HEK293 (cell line): ENCODE results near the gene PPA1.
"Not testable (repeated sequence)": the region's sequence is repeated elsewhere in the genome, so short reads cannot be mapped to it uniquely, and the experiment has no call there.

Source experiments
- CTCF ChIA-PET: fragments of 350-600 bp; formaldehyde crosslinking; extraction: SDS; loops from one replicate; lab custom pipeline; 2021; ENCODE audit warnings: antibody characterized with exemption; lab: Yijun Ruan, JAX
- POLR2A ChIA-PET: fragments of 300-600 bp; formaldehyde crosslinking; extraction: SDS; loops from one replicate; lab custom pipeline; 2020; ENCODE audit warnings: antibody characterized with exemption, inconsistent platforms; lab: Yijun Ruan, JAX
- H3K27ac ChIP-seq: fragments of 200-500 bp; sonication (Bioruptor generic); 2 replicates; pipeline ENCODE4 v1.5.1; 2014; ENCODE audit warnings: low read depth, low read length, control low read depth, inconsistent platforms; ENCODE audit errors: extremely low read depth
- H3K36me3 ChIP-seq, 2 experiments: fragments of 200-500 bp in 1 of 2; sonication (Bioruptor generic) in 1 of 2; 1 replicate in 1 of 2; 2 replicates in 1 of 2; pipeline ENCODE4 v1.5.1; 2014 to 2017; ENCODE audit warnings: inconsistent platforms in 2 of 2, low read length in 2 of 2; ENCODE audit not compliant: control insufficient read depth in 2 of 2, insufficient read depth in 1 of 2
- H3K4me1 ChIP-seq: fragments of 200-500 bp; sonication (Bioruptor generic); 2 replicates; pipeline ENCODE4 v1.5.1; 2014; ENCODE audit warnings: mild to moderate bottlenecking, low read length, inconsistent platforms; ENCODE audit not compliant: control insufficient read depth, insufficient read depth
- H3K4me3 ChIP-seq: 2 replicates; pipeline ENCODE4 v1.5.1; 2011; ENCODE audit warnings: low read depth, mild to moderate bottlenecking, control low read depth, low read length, moderate library complexity
- H3K9me3 ChIP-seq: fragments of 200-500 bp; sonication (Bioruptor generic); 2 replicates; pipeline ENCODE4 v1.5.1; 2014; ENCODE audit warnings: low read depth, low read length, inconsistent platforms; ENCODE audit not compliant: control insufficient read depth, insufficient read depth
- GLIS1 ChIP-seq: fragments of 450-650 bp; formaldehyde crosslinking; IDR thresholded peaks from 2 replicates; pipeline ENCODE4 v1.5.1; 2016; ENCODE audit warnings: missing biosample characterization, missing genetic modification characterization
- REST ChIP-seq: fragments of 450-650 bp; formaldehyde crosslinking; IDR thresholded peaks from 2 replicates; pipeline ENCODE4 v1.5.1; 2016; ENCODE audit warnings: missing biosample characterization, missing genetic modification characterization
- ZBTB1 ChIP-seq: fragments of 450-650 bp; formaldehyde crosslinking; IDR thresholded peaks from 2 replicates; pipeline ENCODE4 v1.5.1; 2016; ENCODE audit warnings: missing biosample characterization, missing genetic modification characterization
- ZEB2 ChIP-seq: fragments of 450-650 bp; formaldehyde crosslinking; IDR thresholded peaks from 2 replicates; pipeline ENCODE4 v1.5.1; 2016; ENCODE audit warnings: missing biosample characterization, missing genetic modification characterization
- ZNF157 ChIP-seq: fragments of 450-650 bp; formaldehyde crosslinking; IDR thresholded peaks from 2 replicates; pipeline ENCODE4 v1.5.1; 2016; ENCODE audit warnings: missing biosample characterization, missing genetic modification characterization
- ZNF26 ChIP-seq: fragments of 450-650 bp; formaldehyde crosslinking; IDR thresholded peaks from 2 replicates; pipeline ENCODE4 v1.5.1; 2016; ENCODE audit warnings: missing biosample characterization, missing genetic modification characterization
- ZNF335 ChIP-seq: fragments of 450-650 bp; formaldehyde crosslinking; conservative IDR thresholded peaks from 2 replicates; pipeline ENCODE4 v1.5.1; 2016; ENCODE audit warnings: missing biosample characterization, missing genetic modification characterization
- ZNF341 ChIP-seq: fragments of 450-650 bp; formaldehyde crosslinking; IDR thresholded peaks from 2 replicates; pipeline ENCODE4; 2016; ENCODE audit warnings: low read depth, missing biosample characterization, missing genetic modification characterization
- ZNF416 ChIP-seq: fragments of 450-650 bp; formaldehyde crosslinking; IDR thresholded peaks from 2 replicates; pipeline ENCODE4 v1.5.1; 2016; ENCODE audit warnings: missing biosample characterization, missing genetic modification characterization
- ZNF473 ChIP-seq: fragments of 450-650 bp; formaldehyde crosslinking; IDR thresholded peaks from 2 replicates; pipeline ENCODE4 v1.5.1; 2017; ENCODE audit warnings: missing biosample characterization, missing genetic modification characterization
- ZNF514 ChIP-seq: fragments of 450-650 bp; formaldehyde crosslinking; IDR thresholded peaks from 2 replicates; pipeline ENCODE4 v1.5.1; 2016; ENCODE audit warnings: missing biosample characterization, missing genetic modification characterization
- ZNF621 ChIP-seq: fragments of 450-650 bp; formaldehyde crosslinking; IDR thresholded peaks from 2 replicates; pipeline ENCODE4 v1.5.1; 2017; ENCODE audit warnings: missing biosample characterization, missing genetic modification characterization
- ZNF76 ChIP-seq: fragments of 450-650 bp; formaldehyde crosslinking; IDR thresholded peaks from 2 replicates; pipeline ENCODE4; 2016; ENCODE audit warnings: low read depth, missing biosample characterization, missing genetic modification characterization, borderline replicate concordance
- ZNF777 ChIP-seq: fragments of 450-650 bp; formaldehyde crosslinking; IDR thresholded peaks from 2 replicates; pipeline ENCODE4 v1.5.1; 2017; ENCODE audit warnings: missing biosample characterization, missing genetic modification characterization, borderline replicate concordance
- ZSCAN18 ChIP-seq: fragments of 450-650 bp; formaldehyde crosslinking; IDR thresholded peaks from 2 replicates; pipeline ENCODE4 v1.5.1; 2016; ENCODE audit warnings: missing biosample characterization, missing genetic modification characterization

Gene PPA1

GRCh38 chr10:70247360-70247759 is 14.1 kb upstream of the PPA1 start:
- H3K36me3 ChIP-seq: no peaks in the 10 kb centered on the region
- ChIA-PET CTCF (interaction anchor here (0.7 kb wide), 1 partner anchor 743 kb away, joined by 3 read pairs; no protein-coding TSS in a partner anchor), POLR2A (no interaction called here)
- no peak overlapping the region for H3K27ac ChIP-seq
- H3K4me3 ChIP-seq: no peak overlapping the region
- TF ChIP-seq GLIS1 (tag by site-specific recombination): peak; percentile 83
- TF ChIP-seq ZNF341 (tag by site-specific recombination): peak; percentile 51; the same call in 1 of the 2 replicates
- no peak for TF ChIP-seq ZNF777 (tag by site-specific recombination)
- H3K4me1 ChIP-seq: no peaks in the 10 kb centered on the region
- no peaks in the 10 kb centered on the region for H3K9me3 ChIP-seq

GRCh38 chr10:70241081-70241480 is 7.9 kb upstream of the PPA1 start:
- CTCF ChIA-PET: interaction anchor here (1.3 kb wide), 1 partner anchor 31 kb away, joined by 3 read pairs; no protein-coding TSS in a partner anchor
- no peak overlapping the region for H3K27ac ChIP-seq
- H3K36me3 ChIP-seq: no peaks in the 10 kb centered on the region
- TF ChIP-seq ZNF157 (tag by site-specific recombination) (no peak), ZNF416 (tag by site-specific recombination) (no peak), ZSCAN18 (no peak), ZBTB1 (tag by site-specific recombination) (no peak), ZNF335 (tag by site-specific recombination) (no peak), ZNF514 (tag by site-specific recombination) (no peak), ZNF26 (no peak), REST (tag by site-specific recombination) (no peak), ZNF621 (tag by site-specific recombination) (no peak), ZNF76 (tag by site-specific recombination) (no peak), ZEB2 (no peak), ZNF473 (tag by site-specific recombination) (no peak)
- no peaks in the 10 kb centered on the region for H3K9me3 ChIP-seq
- H3K4me3 ChIP-seq: no peak overlapping the region
- no peaks in the 10 kb centered on the region for H3K4me1 ChIP-seq
- POLR2A ChIA-PET: interaction anchor here (1.3 kb wide), 1 partner anchor 8 kb away, joined by 3 read pairs; the partner anchor contains the start of gene PPA1

GRCh38 chr10:70239986-70240385 is 6.8 kb upstream of the PPA1 start:
- H3K4me3 ChIP-seq, H3K4me1 ChIP-seq, H3K36me3 ChIP-seq, CTCF ChIA-PET, H3K27ac ChIP-seq, POLR2A ChIA-PET, H3K9me3 ChIP-seq: not testable (repeated sequence)

- H3K4me1 ChIP-seq, H3K9me3 ChIP-seq, H3K36me3 ChIP-seq, H3K27ac ChIP-seq, POLR2A ChIA-PET, H3K4me3 ChIP-seq: not testable (repeated sequence)
- CTCF ChIA-PET: interaction anchor here (0.7 kb wide), 1 partner anchor 26 kb away, joined by 3 read pairs; no protein-coding TSS in a partner anchor
These were observed 6.1 kb upstream of the PPA1 start for GRCh38 chr10:70239077-70239976.

GRCh38 chr10:70237958-70238536 is 4.8 kb upstream of the PPA1 start:
- POLR2A ChIA-PET, H3K9me3 ChIP-seq, H3K27ac ChIP-seq, H3K4me1 ChIP-seq, CTCF ChIA-PET, H3K36me3 ChIP-seq, H3K4me3 ChIP-seq: not testable (repeated sequence)
